Neural progenitor cell (in vitro differentiated cells): ENCODE data around the gene DEFB132. TPM values are rescaled to one million over a fixed set of nuclear protein-coding genes. Genes with fewer than 3 reads are reported as not detected.
A peak's percentile ranks its signal among the peaks of the same experiment; 100 is the strongest.
"Not testable (repeated sequence)": the region's sequence is repeated elsewhere in the genome, so short reads cannot be mapped to it uniquely, and the experiment has no call there.

ENCODE experiments used
- DNase-seq: peaks from one replicate; pipeline ENCODE4 v3.0.0-alpha.2; 2016; ENCODE audit warnings: low spot score
- H2AFZ ChIP-seq: fragments of 200-600 bp; sonication (generic); replicated peaks from 2 replicates; pipeline ENCODE4 v1.6.1; 2016; ENCODE audit warnings: antibody characterized with exemption
- H3F3A ChIP-seq: fragments of 200-600 bp; sonication (generic); 2 replicates; pipeline ENCODE4 v1.6.1; 2016; ENCODE audit warnings: antibody characterized with exemption, low read depth
- H3K27ac ChIP-seq: fragments of 200-600 bp; sonication (generic); 2 replicates; pipeline ENCODE4 v1.5.1; 2016; ENCODE audit warnings: mild to moderate bottlenecking
- H3K27me3 ChIP-seq: fragments of 200-600 bp; sonication (generic); 2 replicates; pipeline ENCODE4 v1.6.1; 2016; ENCODE audit warnings: mild to moderate bottlenecking, moderate library complexity
- H3K36me3 ChIP-seq: fragments of 200-600 bp; sonication (generic); 2 replicates; pipeline ENCODE4 v1.5.1; 2016
- H3K4me1 ChIP-seq: fragments of 200-600 bp; sonication (generic); 2 replicates; pipeline ENCODE4 v1.6.1; 2016; ENCODE audit warnings: mixed run types
- H3K4me2 ChIP-seq: fragments of 200-600 bp; sonication (generic); 2 replicates; pipeline ENCODE4 v1.6.1; 2016
- H3K4me3 ChIP-seq: fragments of 200-600 bp; sonication (generic); 2 replicates; pipeline ENCODE4 v1.5.1; 2016
- H3K79me2 ChIP-seq: fragments of 200-600 bp; sonication (generic); 2 replicates; pipeline ENCODE4 v1.6.1; 2016; ENCODE audit warnings: low read depth
- H3K9ac ChIP-seq: fragments of 200-600 bp; sonication (generic); 2 replicates; pipeline ENCODE4 v1.6.1; 2016
- H3K9me3 ChIP-seq: fragments of 200-600 bp; sonication (generic); 2 replicates; pipeline ENCODE4 v1.5.1; 2016; ENCODE audit warnings: low read depth
- H4K20me1 ChIP-seq: fragments of 200-600 bp; sonication (generic); 2 replicates; pipeline ENCODE4 v1.6.1; 2016; ENCODE audit warnings: low read depth
- H3K27ac Mint-ChIP-seq: 3 replicates; pipeline ENCODE4 v1.8.0; 2021; ENCODE audit warnings: mixed read lengths
- H3K27me3 Mint-ChIP-seq: 2 replicates; pipeline ENCODE4 v1.8.0; 2022; ENCODE audit warnings: low read depth, mild to moderate bottlenecking, inconsistent platforms, moderate library complexity, mixed read lengths; ENCODE audit not compliant: insufficient read depth
- H3K36me3 Mint-ChIP-seq: 3 replicates; pipeline ENCODE4 v1.8.0; 2021; ENCODE audit warnings: mixed read lengths
- H3K4me1 Mint-ChIP-seq: 3 replicates; pipeline ENCODE4 v1.8.0; 2021; ENCODE audit warnings: mixed read lengths
- H3K4me3 Mint-ChIP-seq: 3 replicates; pipeline ENCODE4 v1.8.0; 2021; ENCODE audit warnings: mild to moderate bottlenecking, moderate library complexity, mixed read lengths
- H3K9me3 Mint-ChIP-seq: 3 replicates; pipeline ENCODE4 v1.8.0; 2020; ENCODE audit warnings: mixed read lengths
- CTCF ChIP-seq: fragments of 200-600 bp; sonication (generic); IDR thresholded peaks from 2 replicates; pipeline ENCODE4 v1.5.1; 2017; ENCODE audit warnings: antibody characterized with exemption, mild to moderate bottlenecking
- EZH2 ChIP-seq: fragments of 200-600 bp; sonication (generic); IDR thresholded peaks from 2 replicates; pipeline ENCODE4 v1.6.1; 2017; ENCODE audit warnings: antibody characterized with exemption, mild to moderate bottlenecking, moderate library complexity
- EZH2phosphoT487 ChIP-seq: fragments of 200-600 bp; sonication (generic); IDR thresholded peaks from 2 replicates; pipeline ENCODE4 v1.6.1; 2017; ENCODE audit warnings: antibody characterized with exemption
- total RNA-seq: library from RNA; depleted of rRNA; stranded (reverse); fragments of >200 nt; gene quantifications from 2 replicates; pipeline ENCODE4 v1.2.3, GENCODE V29; 2015; ENCODE audit warnings: low replicate concordance

Gene DEFB132
- total RNA-seq, 1 donor from 2014 or later = not detected

GRCh38 chr20:221258-221830, 36.2 kb upstream of the DEFB132 start:
- Histone ChIP-seq H3K27ac (no peak overlapping the region), H3K4me3 (no peak overlapping the region), H3K4me1 (no peaks in the 10 kb centered on the region), H3K9ac (no peak overlapping the region), H3K27me3 (peaks cover 91% of the 10 kb centered on the region), H4K20me1 (no peaks in the 10 kb centered on the region), H3K79me2 (no peaks in the 10 kb centered on the region), H3K4me2 (no peak overlapping the region), H2AFZ (no peak overlapping the region), H3K36me3 (no peaks in the 10 kb centered on the region), H3F3A (no peaks in the 10 kb centered on the region), H3K9me3 (no peaks in the 10 kb centered on the region)
- DNase-seq = no peak
- Mint-ChIP-seq H3K4me1 (no peaks in the 10 kb centered on the region), H3K27ac (no peak overlapping the region), H3K27me3 (peaks cover 3% of the 10 kb centered on the region), H3K4me3 (no peak overlapping the region), H3K36me3 (no peaks in the 10 kb centered on the region), H3K9me3 (no peaks in the 10 kb centered on the region)
- TF ChIP-seq EZH2 = no peak
- TF ChIP-seq EZH2phosphoT487 = no peak
- TF ChIP-seq CTCF = no peak

GRCh38 chr20:225879-226278, 31.6 kb upstream of the DEFB132 start:
- H3K27ac ChIP-seq, H4K20me1 ChIP-seq, H3K27ac Mint-ChIP-seq, H3K9me3 Mint-ChIP-seq, H3K4me1 Mint-ChIP-seq, H3F3A ChIP-seq, H3K36me3 ChIP-seq, H3K9ac ChIP-seq, H3K4me1 ChIP-seq, H3K27me3 Mint-ChIP-seq, H3K9me3 ChIP-seq, H3K4me3 Mint-ChIP-seq, H3K4me3 ChIP-seq, H3K79me2 ChIP-seq, H3K4me2 ChIP-seq, H3K36me3 Mint-ChIP-seq, DNase-seq, H2AFZ ChIP-seq: not testable (repeated sequence)
- peaks cover 64% of the 10 kb centered on the region for H3K27me3 ChIP-seq

- Mint-ChIP-seq H3K4me1 (no peaks in the 10 kb centered on the region), H3K9me3 (no peaks in the 10 kb centered on the region), H3K36me3 (no peaks in the 10 kb centered on the region), H3K27me3 (peaks cover 5% of the 10 kb centered on the region), H3K4me3 (no peak within 1 kb of the TSS), H3K27ac (no peak within 1 kb of the TSS)
- Histone ChIP-seq H3K79me2 (no peaks in the 10 kb centered on the region), H3K9ac (no peak within 1 kb of the TSS), H3K36me3 (no peaks in the 10 kb centered on the region), H3K4me2 (peak within 1 kb of the TSS; percentile 11), H3F3A (no peaks in the 10 kb centered on the region), H3K4me1 (peaks cover 7% of the 10 kb centered on the region), H2AFZ (peak within 1 kb of the TSS; percentile 54), H3K4me3 (no peak within 1 kb of the TSS), H3K27me3 (peaks cover 57% of the 10 kb centered on the region), H4K20me1 (no peaks in the 10 kb centered on the region), H3K27ac (no peak within 1 kb of the TSS), H3K9me3 (no peaks in the 10 kb centered on the region)
- no peak for TF ChIP-seq EZH2
- TF ChIP-seq EZH2phosphoT487 = no peak
- no peak for DNase-seq
Observed at GRCh38 chr20:226958-227357, 30.6 kb upstream of the DEFB132 start, which contains the start of gene DEFB129. Gene DEFB129, plus strand, starts transcription at chr20:227258. Its CDS starts 31 bp downstream, at chr20:227289.

- no peaks in the 10 kb centered on the region for H3K4me1 Mint-ChIP-seq
- H3K9ac ChIP-seq = no peak overlapping the region
- DNase-seq = no peak
- H3K27ac ChIP-seq = no peak overlapping the region
- H3K4me1 ChIP-seq = peaks cover 7% of the 10 kb centered on the region
- peaks cover 57% of the 10 kb centered on the region for H3K27me3 ChIP-seq
- no peaks in the 10 kb centered on the region for H3K79me2 ChIP-seq
- H4K20me1 ChIP-seq = no peaks in the 10 kb centered on the region
- no peaks in the 10 kb centered on the region for H3F3A ChIP-seq
- H3K36me3 Mint-ChIP-seq = no peaks in the 10 kb centered on the region
- peak overlapping the region; percentile 54 for H2AFZ ChIP-seq
- no peak overlapping the region for H3K4me3 ChIP-seq
- no peak for TF ChIP-seq EZH2phosphoT487
- no peak for TF ChIP-seq CTCF
- no peak for TF ChIP-seq EZH2
- no peak overlapping the region for H3K27ac Mint-ChIP-seq
- no peak overlapping the region for H3K4me3 Mint-ChIP-seq
- peak overlapping the region; percentile 11 for H3K4me2 ChIP-seq
- H3K27me3 Mint-ChIP-seq = peaks cover 5% of the 10 kb centered on the region
- H3K9me3 Mint-ChIP-seq = no peaks in the 10 kb centered on the region
- no peaks in the 10 kb centered on the region for H3K9me3 ChIP-seq
- H3K36me3 ChIP-seq = no peaks in the 10 kb centered on the region
Observed at GRCh38 chr20:227439-228105, 30.0 kb upstream of the DEFB132 start.
